Adrenal gland (tissue), 12 donors: Measurements from ENCODE around the gene NVL. TPM values are rescaled to one million over a fixed set of nuclear protein-coding genes. Genes with fewer than 3 reads are reported as not detected.

Source experiments
- DNase-seq, 7 donors: peaks; one replicate each; pipeline ENCODE4 v3.0.0-alpha.2; 2019 to 2020
- H3K27ac ChIP-seq, 5 donors: fragments of 200-600 bp; sonication (generic) in 4 of 5; 1 replicate in 3 of 5; 2 replicates in 2 of 5; pipeline versions ENCODE4 v1.5.1 to v1.8.0; 2016 to 2020; ENCODE audit warnings: mild to moderate bottlenecking in 1 of 5
- H3K27me3 ChIP-seq: fragments of 200-600 bp; 2 replicates; pipeline ENCODE4 v1.8.0; 2021
- H3K36me3 ChIP-seq, 2 donors: fragments of 200-600 bp; replicated peaks in 1 of 2; 1 replicate in 1 of 2; 2 replicates in 1 of 2; pipeline versions ENCODE4 v1.5.1 to v1.8.0; 2018 to 2022
- H3K4me1 ChIP-seq, 2 donors: fragments of 200-600 bp; replicated peaks in 1 of 2; 1 replicate in 1 of 2; 2 replicates in 1 of 2; pipeline versions ENCODE4 v1.5.1 to v1.8.0; 2018 to 2021
- H3K4me3 ChIP-seq, 4 donors: fragments of 200-600 bp; sonication (generic) in 3 of 4; one replicate each; pipeline ENCODE4 v1.5.1; 2016 to 2018
- H3K9me3 ChIP-seq, 3 donors: fragments of 200-600 bp; sonication (generic) in 1 of 3; replicated peaks in 1 of 3; 1 replicate in 2 of 3; 2 replicates in 1 of 3; pipeline versions ENCODE4 v1.5.1 to v1.8.0; 2016 to 2021
- CTCF ChIP-seq, 6 experiments: fragments of 450-650 bp in 4 of 6; fragments of 200-600 bp in 2 of 6; sonication (generic) in 1 of 6; IDR thresholded peaks; 1 replicate in 5 of 6; 2 replicates in 1 of 6; pipeline versions ENCODE4 v1.5.1 to v1.8.0; 2016 to 2021; ENCODE audit warnings: antibody characterized with exemption in 6 of 6, mild to moderate bottlenecking in 2 of 6, moderate library complexity in 1 of 6
- POLR2A ChIP-seq, 2 donors: fragments of 450-650 bp; IDR thresholded peaks; one replicate each; pipeline ENCODE4 v1.6.1; 2017; ENCODE audit warnings: antibody characterized with exemption in 2 of 2, mild to moderate bottlenecking in 2 of 2, moderate library complexity in 1 of 2
- WGBS, 4 donors: extraction: QIAGEN DNeasy Blood & Tissue Kit in 2 of 4; methylation state at CpG; one replicate each; pipeline versions ENCODE4 v1.1.5 to v1.1.7; 2013 to 2017; 5-methylcytosine and 5-hydroxymethylcytosine counted together
- intact Hi-C, 2 donors: fragments of 100-400 bp; cut with DNase I; formaldehyde crosslinking; loops; one replicate each; pipeline versions ENCODE4 v1.14.1 to v1.15.0; 2022 to 2023
- polyA plus RNA-seq, 3 donors: library from polyadenylated mRNA; stranded (reverse); fragments of 200-250 nt in 2 of 3; fragments of 350-450 nt in 1 of 3; fragmentation: Illumina TruSeq in 1 of 3; extraction: RNeasy Lipid Tissue Mini Kit (QIAGEN cat#74804) in 1 of 3; gene quantifications; one replicate each; pipeline ENCODE4 v1.2.3, GENCODE V29; 2013 to 2014
- total RNA-seq, 9 donors: library from RNA; depleted of rRNA in 4 of 9; stranded (reverse); fragments of >200 nt in 4 of 9; fragments of 120-200 nt in 1 of 9; fragmentation: NEBNext Ultra II Directional in 1 of 9; extraction: Animal tissue kit (Norgen Biotek cat#: 25700) in 1 of 9; gene quantifications; one replicate each; pipeline versions ENCODE4 v1.1.0 to v1.2.4, GENCODE V29; 2013 to 2023
- donor health status: healthy with polysubstance abuse.
- donor health status: Bipolar disorder and iron deficiency.
- donor health status: DM: yes; HTN: yes; CAD: no.
- donor health status: DM: no; HTN: no; CAD: no.
- donor health status: DM: no; HTN: no; CAD: no.
- donor health status: DM: yes; HTN: yes; CAD: no.

NVL gene
- total and polyA plus RNA-seq, 12 donors = 12.0 to 77.0 (median 20.9) TPM

DNA sequence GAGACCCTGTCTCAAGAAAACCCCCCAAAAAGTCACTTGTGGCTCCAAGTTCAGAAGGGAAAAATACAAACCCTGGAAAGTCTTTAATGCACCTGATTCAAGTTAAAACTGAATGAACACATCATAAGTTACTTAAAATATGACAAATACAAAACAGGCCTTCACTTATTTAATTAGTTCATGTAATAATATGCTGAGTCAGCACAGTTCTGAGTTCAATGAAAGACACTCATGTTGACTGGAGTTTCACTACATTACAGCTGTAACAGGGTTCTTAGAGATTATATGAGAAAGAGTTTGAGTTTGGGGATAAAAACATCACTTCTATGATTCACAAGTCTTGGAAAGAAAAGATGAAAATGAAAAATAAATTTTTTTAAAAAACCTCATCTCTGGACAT, 96.0 kb downstream of the NVL start:
- no peaks in the 10 kb centered on the region for H3K9me3 ChIP-seq
- DNase-seq = no peak
- H3K36me3 ChIP-seq = peaks cover 0 to 32% of the 10 kb centered on the region in 2 donors
- no peak overlapping the region for H3K27ac ChIP-seq
- H3K27me3 ChIP-seq = no peaks in the 10 kb centered on the region
- intact Hi-C loops = no loop called here
- no peak overlapping the region for H3K4me3 ChIP-seq
- no peaks in the 10 kb centered on the region for H3K4me1 ChIP-seq
- no peak for TF ChIP-seq CTCF (IDR thresholded peaks at IDR 0.05)
- no peak for TF ChIP-seq POLR2A (IDR thresholded peaks at IDR 0.05)

DNA sequence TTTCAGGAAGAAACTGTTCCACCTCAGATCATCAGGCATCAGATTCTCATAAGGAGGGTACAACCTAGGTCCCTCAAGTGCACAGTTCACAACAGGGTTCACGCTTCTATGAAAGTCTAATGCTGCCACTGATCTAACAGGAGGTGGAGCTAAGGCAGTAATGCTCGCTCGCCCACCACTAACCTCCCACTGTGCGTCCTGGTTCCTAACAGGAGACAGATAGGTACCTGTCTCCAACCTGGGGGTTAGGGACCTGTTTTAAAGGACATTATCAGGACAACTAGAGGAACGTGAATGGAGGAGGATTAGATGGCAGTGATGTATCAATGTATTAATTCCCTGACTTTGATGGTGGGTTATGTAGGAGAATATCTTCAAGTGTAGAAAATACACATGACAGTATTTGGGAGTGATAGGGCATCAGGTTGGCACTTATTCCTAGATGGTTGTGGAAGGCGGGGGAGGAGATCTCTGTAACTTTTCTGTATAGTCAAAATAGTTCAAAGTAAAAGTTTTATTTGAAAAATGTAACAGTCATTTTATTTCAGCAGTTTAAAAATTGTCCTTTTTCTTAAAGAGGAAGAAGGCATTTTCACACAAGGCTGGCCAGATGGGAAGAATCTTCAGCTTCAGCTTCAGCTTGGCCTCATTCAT, 103.0 kb downstream of the NVL start:
- intact Hi-C loops = no loop called here
- 91 to 94% (median 93%) methylated on average over 6 of the region's 6 CpGs for WGBS, 4 donors
- H3K9me3 ChIP-seq = no peaks in the 10 kb centered on the region
- H3K36me3 ChIP-seq = peaks cover 0 to 45% of the 10 kb centered on the region in 2 donors
- no peak for DNase-seq
- no peak overlapping the region for H3K27ac ChIP-seq
- no peak overlapping the region for H3K4me3 ChIP-seq
- no peaks in the 10 kb centered on the region for H3K4me1 ChIP-seq
- no peaks in the 10 kb centered on the region for H3K27me3 ChIP-seq
- TF ChIP-seq CTCF (IDR thresholded peaks at IDR 0.05) (no peak), POLR2A (IDR thresholded peaks at IDR 0.05) (no peak)

DNA sequence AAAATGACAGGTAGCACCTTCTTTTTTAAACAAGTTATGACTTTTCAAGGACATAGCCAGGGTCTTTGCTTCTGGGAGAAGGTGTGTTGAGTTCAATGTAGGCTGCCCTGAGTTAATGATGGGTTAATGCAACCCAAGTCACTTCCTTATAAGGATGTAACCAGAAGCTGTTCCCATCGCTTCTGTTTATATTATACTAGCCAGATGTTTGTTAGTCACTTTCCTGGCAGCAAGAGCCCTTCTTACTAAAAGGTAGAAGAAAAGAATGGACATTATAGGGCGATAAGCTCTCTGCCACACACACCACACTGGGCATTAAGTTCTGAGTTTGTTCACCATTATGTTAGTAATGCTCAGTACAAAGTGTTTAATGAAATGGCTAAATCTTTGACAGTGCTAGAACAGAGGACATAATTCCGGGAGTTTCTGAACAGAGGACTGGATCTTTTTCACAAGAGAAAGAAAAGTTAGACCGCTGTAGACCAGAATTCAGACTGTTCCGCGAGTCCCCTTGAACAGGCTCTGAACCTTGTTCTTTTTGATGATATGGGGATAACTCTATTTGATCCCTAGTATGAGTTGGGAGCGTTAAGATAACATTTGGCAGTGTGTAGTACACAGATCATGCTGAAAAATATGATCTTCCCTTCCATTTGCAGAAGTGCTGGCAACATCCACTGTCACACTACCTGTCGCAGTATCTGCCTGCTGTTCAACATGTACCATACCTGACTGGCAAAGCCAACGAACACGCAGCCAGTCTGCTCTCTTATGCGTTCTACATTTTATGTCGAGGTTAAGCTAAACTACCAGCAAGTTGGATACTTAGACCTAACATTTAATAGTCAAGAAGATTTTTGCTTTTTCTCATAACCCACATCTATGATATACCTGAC, 105.9 kb downstream of the NVL start:
- H3K9me3 ChIP-seq = no peaks in the 10 kb centered on the region
- intact Hi-C loops = no loop called here
- H3K4me3 ChIP-seq = no peak overlapping the region
- peaks cover 0 to 23% of the 10 kb centered on the region in 2 donors for H3K36me3 ChIP-seq
- no peaks in the 10 kb centered on the region for H3K4me1 ChIP-seq
- TF ChIP-seq POLR2A (IDR thresholded peaks at IDR 0.05) (no peak), CTCF (IDR thresholded peaks at IDR 0.05) (no peak)
- no peak for DNase-seq
- H3K27me3 ChIP-seq = no peaks in the 10 kb centered on the region
- no peak overlapping the region for H3K27ac ChIP-seq
- WGBS, 4 donors = 68 to 77% (median 74%) methylated on average over 12 of the region's 12 CpGs

GRCh38 chr1:224219612-224220059, 110.3 kb downstream of the NVL start:
- H3K4me3 ChIP-seq = no peak overlapping the region
- H3K27ac ChIP-seq = no peak overlapping the region
- no peaks in the 10 kb centered on the region for H3K9me3 ChIP-seq
- no peaks in the 10 kb centered on the region for H3K36me3 ChIP-seq
- WGBS, 4 donors = 54 to 71% (median 63%) methylated on average over 7 of the region's 7 CpGs
- H3K27me3 ChIP-seq = no peaks in the 10 kb centered on the region
- no peaks in the 10 kb centered on the region for H3K4me1 ChIP-seq
- intact Hi-C loops = no loop called here
- TF ChIP-seq CTCF (IDR thresholded peaks at IDR 0.05) = no peak
- DNase-seq = no peak
